G401 (cell line): ENCODE measurements around the gene INF2. TPM values are rescaled to one million over a fixed set of nuclear protein-coding genes. Genes with fewer than 3 reads are reported as not detected.

ENCODE experiments used
- DNase-seq: peaks from one replicate; pipeline ENCODE4 v3.0.0-alpha.2; 2015; ENCODE audit warnings: low spot score
- in situ Hi-C: cut with HindIII; loops from 2 replicates; pipeline ENCODE4 v1.10.0; 2016; ENCODE audit warnings: low sequenced_read_pairs, mixed read lengths
- total RNA-seq: library from RNA; depleted of rRNA; stranded (reverse); fragments of >200 nt; shearing (Covaris generic); gene quantifications from 2 replicates; pipeline ENCODE4 v1.2.3, GENCODE V29; 2014

INF2 gene
- total RNA-seq, 1 experiment from 2014 or later: 31.3 TPM

DNA sequence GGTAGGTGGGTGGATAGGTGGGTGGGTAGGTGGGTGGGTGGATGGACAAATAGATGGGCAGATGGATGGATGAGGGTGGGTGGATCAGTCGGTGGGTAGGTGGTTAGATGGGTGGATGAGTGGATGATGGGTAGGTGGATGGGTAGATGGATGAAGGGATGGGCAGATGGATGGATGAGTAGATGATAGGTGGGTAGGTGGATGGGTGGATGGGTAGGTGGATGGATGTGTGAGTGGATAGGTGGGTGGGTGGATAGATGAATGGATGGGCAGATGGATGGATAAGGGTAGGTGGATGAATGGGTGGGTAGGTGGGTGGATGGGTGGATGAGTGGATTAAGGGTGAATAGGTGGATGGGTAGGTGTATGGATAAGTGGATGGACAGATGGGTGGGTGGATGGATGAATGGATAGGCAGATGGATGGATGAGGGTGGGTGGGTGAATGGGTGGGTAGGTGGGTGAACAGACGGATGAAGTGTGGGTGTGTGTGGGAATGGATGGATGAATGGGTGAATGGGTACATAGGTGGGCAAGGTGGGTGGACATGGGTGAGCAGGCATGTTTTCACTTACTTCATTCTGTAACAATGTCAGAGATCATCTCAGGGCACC lies 3.3 kb upstream of the INF2 start:
- in situ Hi-C loops: no loop called here
- no peak for DNase-seq

DNA sequence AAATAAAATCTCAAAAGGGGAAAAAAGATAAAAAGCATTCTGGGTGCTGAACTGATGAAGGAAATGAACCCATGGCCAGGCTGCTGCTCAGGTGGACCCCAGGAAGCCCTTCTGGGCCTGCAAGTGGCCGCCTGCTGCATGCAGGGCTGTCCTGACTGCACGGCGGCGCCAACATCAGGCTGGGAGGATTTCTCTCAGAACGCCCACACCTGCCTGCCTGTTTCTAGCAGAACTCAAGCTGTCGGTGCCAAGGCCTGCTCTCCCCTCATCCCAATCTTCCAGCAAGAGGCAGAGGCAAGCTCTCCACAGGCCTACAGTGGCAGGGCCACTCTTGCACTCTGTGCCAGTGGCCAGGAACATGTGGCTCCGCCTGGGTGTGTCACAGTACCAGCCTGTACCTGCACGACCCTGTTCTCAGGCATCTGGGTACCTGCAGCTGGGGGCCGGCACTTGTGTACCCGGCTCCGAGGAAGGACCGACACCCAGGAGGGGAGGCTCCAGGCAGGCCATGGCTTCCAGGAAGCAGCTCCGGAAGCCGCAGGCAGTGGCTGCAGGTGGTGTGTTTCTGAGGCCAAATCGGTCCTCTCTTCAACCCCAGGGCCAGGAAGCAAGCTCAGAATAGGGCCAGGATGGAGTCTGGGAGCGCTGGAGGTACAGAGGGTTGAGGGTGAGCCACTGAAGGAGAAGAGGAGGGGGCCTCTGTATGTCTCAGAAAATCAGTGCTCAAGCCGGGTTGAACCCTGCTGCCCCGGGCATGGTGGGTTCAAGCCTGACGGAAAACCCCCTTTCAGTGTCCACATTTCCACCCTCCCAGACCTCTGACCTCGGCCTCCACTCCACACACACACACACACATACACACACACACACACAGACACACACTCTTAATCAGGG lies 2.5 kb upstream of the INF2 start:
- in situ Hi-C loops: no loop called here
- no peak for DNase-seq

DNA sequence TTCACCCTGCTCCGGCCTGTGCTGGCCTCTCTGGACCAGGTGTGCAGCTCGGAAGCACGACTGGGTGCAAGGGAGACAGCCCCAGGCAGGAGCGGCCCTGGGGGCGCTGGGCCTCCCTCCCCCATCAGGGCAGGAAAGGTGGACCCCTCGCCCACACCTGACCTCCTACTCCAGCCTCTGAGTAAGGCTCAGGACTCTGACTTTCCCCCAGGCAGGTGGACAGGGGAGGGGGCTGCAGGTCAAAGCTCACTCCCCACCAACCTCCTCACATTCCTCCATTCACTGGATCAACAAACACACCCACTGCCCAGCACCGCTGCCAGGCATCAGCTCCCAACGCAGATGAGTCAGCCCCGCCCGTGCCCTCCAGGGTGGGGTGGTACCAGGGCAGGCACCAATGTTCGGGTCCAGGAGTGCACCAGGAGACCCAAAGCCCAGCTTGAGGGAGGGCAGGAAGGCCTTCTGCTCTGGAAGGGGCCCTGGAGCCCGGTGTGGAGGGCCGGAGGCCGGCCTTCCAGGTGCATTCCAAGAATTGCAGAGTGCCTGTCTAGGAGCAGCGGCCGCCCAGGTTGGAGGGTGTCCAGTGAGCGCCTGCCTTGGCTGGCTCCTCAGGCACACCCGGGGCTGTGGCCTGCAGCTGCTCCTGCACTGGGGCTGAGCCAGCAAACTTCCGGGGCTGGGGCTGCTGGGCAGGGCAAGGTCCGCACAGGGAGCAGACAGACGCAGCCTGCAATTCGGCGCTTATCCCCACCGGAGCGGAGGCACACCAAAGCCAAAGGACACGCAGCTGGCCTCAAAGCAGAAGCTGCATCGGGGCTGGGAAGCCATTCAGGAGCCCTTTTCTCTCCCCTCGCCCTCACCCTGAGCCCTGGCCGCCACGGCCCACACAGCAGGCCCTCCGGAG lies 1.6 kb upstream of the INF2 start:
- in situ Hi-C loops: no loop called here
- DNase-seq: no peak

DNA sequence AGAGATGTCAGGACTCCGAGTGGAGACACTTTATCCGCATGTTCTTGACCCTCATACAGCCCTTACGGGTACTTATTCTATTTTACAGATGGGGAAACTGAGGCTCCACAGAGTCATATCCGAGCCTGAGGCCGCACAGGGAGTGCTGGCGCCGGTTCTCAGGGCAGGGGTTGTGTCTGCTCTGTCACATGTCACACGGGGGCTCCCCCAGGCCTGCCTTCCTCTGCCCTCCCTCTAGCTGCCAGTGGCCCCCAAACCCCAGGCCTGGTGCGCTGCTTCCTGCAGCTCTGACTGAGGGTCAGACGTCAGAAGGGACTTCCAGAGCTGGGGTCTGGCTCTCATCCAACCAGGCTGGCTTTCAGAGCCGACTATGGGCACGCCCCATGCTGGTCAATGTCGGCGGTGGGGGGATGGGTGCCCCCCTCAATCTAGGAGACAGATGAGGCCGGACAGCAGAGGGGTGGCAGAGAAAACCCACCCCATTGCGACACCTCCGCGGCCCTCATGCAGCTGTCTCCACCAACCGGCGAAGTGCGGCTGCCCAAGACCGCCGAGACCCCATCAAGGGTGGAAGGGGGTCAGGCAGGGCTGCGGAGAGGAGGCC lies 811 bp upstream of the INF2 start:
- in situ Hi-C loops: no loop called here
- no peak for DNase-seq

DNA sequence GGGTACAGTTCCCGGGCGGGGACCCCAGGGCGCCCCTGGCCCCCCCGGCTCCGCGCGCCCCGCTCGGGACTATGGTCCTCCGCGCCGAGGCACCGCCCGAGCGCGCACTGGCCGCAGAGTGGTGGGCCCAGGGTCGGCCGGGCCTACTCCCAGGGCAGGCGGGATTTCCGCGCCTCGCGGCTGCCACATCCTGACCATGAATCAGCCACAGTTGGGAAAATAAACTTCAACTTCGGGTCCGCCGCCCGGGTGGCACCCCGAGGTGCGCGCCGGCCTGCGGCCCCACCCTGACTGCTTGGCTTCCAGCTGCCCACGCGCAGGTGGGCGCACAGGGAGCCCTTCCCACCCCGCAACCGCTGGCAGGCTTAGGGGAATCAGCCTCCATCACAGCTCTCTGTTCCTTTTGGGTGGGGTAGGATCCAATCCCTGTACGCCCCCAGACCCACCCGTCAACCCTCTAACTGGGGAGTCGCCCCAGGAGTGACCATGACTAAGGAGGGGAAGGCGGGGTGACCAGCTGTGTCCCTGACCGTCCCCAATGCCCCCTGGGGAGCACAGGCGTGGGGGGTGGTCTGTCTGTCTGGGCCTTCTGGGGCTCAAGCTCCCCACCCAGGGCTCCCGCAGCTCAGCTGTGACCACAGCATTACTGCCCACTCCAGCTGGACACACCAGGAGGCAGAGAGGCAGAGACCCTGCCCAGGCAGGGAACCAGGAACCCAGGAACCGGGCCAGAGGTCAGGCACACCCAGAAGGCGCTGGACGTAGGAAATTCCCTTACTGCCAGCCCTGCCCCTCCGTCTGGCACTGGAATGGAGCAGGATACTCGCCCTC lies 678 bp downstream of the INF2 start:
- DNase-seq: no peak
- in situ Hi-C loops: no loop called here

DNA sequence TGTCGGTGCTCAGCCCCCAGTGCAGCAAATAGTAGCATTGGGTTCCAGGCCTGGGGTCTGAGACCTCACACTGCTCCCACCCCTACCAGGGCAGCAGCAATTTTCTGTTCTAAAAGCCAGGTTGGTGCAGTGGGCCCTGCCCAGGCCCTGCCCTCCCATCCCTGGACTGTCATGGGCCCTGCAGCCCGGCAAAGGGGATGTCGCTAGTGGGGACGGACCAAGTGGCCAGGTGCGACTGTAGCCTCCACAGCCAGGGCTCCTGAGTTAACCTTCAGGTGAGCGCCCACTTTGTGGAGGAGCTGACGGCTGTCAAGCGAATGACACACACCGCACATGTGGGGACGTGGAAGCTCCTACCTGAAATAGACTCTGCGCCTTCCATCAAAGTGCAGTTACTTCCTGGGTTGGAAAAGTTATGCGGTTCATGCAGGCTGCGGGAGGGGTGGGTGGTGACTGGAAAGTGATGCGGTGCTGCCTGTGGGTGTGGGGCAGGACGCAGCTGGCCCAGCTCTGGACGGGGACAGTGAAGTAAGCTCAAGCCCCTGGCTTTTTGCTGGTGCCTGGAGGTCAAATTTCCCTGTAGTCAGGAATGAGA lies 1.5 kb downstream of the INF2 start:
- in situ Hi-C loops: no loop called here
- DNase-seq: no peak

DNA sequence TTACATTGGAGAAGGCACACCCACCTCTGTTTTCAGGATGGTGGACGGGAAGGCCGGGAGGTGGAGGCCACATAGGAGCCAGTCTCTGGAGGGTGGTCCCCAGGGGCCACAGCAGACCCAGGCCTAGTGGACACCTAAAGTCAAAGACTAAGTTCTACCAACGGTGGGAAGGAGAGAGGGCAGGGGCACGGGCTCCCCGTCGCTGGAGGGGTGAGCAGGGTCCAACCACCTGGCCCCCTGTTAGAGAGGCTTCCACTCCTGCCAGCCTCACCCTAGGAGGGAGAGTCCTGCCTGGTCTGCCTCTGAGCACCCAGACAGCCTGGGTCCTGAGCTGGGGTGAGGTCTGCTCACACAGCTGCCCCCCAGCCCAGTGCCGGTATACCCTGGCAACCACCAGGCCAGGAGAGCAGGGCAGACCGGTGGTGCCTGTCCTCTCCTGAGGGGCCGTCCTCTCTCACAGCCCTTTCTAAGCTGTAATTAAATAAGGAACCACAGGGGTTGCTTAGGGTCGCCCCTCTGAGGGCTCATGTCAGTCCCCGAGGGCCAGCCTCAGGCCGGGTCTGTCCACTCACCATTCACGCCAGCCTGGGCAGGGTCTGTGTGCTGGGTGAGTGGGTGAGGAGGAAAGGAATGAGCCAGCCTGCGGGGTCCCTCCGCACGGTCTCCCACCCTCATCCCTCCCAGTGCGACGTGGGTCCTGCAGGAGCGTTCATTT lies 2.3 kb downstream of the INF2 start:
- no peak for DNase-seq
- in situ Hi-C loops: no loop called here

DNA sequence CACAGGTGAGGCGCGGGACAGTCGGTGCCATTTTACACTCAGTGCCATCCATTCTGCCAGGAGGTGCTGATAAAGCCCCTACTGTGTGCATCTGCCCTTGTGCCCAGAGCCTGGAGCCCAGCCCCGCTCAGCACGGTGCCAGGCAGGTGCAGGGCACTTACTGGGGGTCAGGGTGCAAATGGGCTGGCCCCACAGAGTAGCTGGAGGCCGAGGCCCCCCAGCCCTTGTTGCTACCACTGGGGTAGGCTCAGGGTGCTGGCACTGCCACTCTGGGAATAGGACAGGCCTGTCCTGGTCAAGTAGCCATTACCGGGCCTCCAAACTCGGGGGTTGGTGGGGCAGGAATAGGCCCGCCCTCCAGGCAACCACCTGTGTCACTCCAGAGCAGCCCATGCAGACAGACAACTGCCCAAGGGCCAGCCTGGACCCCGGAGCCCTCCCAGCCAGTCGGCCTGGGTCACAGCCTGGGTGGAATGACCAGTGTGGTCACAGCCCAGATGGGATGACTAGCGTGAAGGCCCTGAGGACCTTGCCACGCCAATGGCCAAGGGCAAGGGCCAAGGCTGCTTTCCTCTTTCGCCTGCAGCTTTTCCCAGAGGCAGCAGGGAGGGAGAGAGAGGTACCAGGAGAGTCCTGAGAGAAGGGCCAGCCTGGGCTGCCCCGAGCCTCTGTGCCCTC lies 3.0 kb downstream of the INF2 start:
- no peak for DNase-seq
- in situ Hi-C loops: no loop called here

DNA sequence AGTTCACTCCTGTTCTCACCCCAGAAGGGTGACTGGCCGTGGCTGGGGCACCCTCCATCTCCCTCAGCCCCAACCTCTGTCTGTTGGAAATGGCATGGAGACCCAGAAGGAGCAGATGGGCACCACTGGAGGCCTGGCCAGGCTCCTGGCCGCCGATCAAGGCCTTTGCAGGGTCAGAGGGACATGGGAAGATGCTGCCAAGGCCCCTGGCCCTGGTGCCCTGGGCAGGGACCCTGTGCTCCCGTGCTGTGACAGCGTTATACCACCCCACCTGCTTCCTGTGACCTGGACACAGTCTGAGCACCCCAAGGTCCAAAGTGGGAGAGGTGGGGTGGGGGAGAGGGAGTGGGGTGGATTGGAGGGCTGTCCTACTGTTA lies 3.5 kb downstream of the INF2 start:
- no peak for DNase-seq
- in situ Hi-C loops: no loop called here

DNA sequence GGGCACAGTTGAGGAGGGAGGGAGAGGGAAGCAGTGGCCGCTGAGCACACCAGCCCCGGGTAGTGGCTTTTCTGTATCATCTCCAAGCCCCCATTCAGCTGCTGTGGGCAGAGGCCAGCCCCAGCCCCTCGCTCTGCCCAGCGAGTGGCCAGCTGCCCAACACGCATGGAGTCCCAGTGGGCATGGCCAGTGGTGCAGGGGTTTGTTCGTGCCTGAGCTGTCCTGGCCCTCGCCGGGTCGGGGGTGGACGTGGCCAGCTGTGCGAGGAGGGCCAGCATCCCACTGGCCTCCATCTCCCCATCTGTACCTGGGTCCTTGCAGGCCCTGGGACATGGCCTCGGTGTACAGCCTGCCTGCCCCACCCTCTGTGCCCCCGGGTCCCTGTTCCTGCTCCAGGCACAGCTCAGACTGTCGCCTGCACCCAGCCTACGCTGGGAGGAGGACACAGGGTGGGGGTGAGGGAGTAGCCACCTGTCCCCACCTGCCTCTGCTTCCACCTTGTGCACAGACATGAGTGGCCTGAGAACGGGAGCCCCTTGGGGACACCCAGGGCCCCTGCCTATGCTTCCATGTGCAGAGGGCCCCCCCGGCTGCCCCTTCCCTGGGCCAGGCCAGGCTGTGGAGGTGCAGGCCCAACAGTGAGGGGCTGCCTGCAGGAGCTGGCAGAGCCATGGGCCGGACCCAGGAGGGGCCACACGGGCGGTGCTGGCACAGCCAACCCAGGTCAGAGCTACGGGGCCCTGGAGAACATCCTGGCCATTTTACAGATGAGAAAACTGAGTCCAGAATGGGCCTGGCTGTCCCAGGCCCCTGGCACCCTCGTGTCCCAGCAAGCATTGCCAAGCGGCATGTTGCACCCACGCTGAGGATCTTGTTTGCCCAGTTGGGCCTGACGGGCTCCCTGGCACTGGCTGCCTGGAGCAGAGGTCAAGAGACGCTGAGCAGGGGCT lies 4.3 kb downstream of the INF2 start:
- DNase-seq: no peak
- in situ Hi-C loops: no loop called here

DNA sequence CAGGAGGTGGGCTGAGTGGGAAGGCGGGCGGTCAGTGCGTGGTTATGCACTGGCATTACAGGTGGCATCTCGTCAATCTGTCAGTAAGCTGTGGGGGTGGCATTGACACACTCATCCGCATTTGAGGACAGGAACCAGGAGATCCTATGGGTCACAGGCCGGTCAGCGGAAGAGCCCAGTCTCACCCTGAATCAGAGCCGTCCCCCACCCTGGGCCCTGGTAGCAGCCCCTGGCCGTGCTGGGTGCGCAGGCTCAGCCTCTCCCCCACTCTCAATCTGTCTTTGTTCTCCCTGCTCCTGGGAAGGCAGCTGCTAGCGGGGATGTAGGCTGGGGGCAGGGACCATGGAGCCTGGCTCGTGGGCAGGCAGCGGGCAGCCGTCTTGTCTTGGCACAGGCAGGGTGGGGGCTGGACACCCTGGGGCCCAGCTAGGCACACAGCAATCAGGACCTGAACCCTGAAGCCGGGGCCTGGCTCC lies 5.1 kb downstream of the INF2 start:
- in situ Hi-C loops: no loop called here
- DNase-seq: no peak

DNA sequence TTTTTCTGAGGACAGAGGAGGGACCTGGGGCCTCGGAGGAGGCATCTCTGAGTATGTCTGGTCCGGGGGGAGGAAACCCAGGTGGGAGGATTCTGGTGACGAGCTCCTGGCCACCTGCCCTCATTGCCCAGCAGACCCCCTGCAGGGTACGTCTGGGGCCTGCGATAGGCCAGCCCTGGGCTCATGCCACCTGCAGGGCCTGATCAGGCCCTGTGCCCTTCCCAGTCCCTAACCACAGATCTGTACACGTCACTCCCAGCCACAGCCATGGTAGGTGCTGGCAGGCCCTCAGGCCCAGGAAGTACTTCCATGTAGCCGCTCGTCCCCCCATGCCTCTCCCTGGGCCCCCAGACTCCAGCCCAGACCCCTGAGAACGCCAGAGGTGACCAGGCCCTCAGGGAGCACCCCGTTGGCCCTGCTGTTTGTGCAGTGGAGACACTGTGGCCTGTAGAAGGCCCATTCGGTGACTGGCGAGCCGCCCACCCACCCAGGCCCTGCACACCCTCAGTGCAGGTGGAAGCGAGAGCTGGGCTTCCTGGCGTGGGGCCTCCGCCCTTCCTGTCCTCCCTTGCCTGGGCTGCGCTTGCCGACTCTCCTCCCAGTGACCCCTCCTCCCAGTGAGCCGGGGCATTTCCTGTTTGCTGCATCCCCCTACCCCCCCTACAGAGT lies 5.7 kb downstream of the INF2 start:
- no peak for DNase-seq
- in situ Hi-C loops: no loop called here

DNA sequence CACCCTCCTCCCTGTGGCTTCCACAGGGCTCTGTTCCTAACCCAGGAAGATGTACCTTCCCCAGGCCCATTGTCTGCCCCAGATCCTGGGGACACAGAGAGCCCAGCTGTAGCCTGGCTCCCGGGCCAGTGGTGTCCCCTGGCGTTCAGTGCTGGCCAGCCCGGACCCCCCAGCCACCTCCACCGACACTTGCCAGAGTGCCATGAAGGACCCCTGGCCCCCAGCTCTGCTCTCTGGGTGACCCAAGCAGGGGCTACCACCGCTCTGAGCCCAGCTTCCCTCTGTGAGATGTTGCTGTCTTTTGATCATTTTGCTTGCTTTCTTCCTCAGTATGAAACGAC lies 6.2 kb downstream of the INF2 start:
- in situ Hi-C loops: no loop called here
- DNase-seq: no peak

DNA sequence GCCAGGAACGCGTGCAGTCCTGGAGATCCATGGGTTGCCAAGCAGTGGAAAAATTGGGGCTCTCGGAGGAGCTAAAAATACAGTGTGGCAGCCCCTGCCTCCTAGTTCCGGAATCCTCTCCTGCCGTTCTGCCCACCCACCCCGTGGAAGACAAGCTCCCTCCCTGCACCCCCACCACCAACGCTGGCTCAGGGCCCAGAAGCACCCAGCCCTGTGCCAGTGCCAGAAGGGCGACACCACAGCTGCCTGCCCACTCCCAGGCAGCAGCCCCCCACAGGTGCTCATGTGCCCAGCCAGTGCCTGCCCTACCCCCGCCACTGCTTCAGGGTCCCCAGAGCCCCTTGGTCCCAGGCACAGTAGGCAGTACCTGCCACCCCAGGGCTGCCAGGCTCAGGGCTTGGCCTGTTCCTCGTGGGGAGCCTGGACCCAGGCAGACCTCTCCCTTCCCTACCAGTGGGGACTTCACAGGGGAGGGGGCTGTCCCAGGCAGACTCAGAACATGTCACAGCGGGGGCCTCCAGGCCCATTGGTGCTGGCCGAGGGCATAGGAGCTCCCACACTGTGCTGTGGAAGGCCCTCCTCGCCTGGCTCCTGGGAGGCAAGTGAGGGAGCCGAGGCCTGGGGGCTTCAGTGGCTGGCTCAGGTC lies 7.4 kb downstream of the INF2 start:
- no peak for DNase-seq
- in situ Hi-C loops: no loop called here

DNA sequence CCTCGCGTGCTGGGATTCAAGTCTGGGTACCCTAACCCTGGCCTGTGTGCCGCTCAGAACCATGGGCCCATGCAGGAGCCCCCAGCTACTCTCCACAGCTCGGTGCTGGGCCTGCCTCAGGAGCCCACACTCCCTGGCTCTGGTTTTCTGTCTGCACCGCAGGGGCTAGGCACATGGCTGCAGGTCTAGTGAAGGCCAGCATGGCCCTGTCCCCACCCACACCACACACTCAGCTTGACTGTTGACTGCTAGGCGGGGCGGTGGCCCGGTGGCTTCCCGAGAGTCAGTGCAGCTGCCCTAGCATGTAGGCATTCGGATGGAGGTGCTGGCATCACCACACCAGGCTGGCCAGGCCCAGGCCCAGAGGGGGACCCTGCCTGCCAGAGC lies 7.9 kb downstream of the INF2 start:
- no peak for DNase-seq
- in situ Hi-C loops: no loop called here
